HG02840 (cell line): ENCODE data around the gene INCA1.

Experiments
- ATAC-seq: cut with Tn5 transposase; IDR thresholded peaks from one replicate; pipeline ENCODE4 v1.9.1; 2021; ENCODE audit warnings: mild to moderate bottlenecking, moderate library complexity, moderate number of reproducible peaks; ENCODE audit not compliant: unreplicated experiment, low FRiP score

INCA1 gene

GRCh38 chr17:4950075-4950745, 47.1 kb downstream of the INCA1 start:
- no peak for ATAC-seq

GRCh38 chr17:4949321-4950074, 47.8 kb downstream of the INCA1 start:
- peak; percentile 30 for ATAC-seq

- peak; percentile 38 for ATAC-seq
Observed at GRCh38 chr17:4948931-4949320, 48.4 kb downstream of the INCA1 start.

GRCh38 chr17:4948166-4948930, 49.0 kb downstream of the INCA1 start, which contains the start of gene PFN1:
Gene PFN1, minus strand, starts transcription at chr17:4948530. Its CDS starts 136 bp downstream, at chr17:4948394.
- ATAC-seq: peak; percentile 28

GRCh38 chr17:4947411-4948165, 49.7 kb downstream of the INCA1 start:
- peak; percentile 17 for ATAC-seq

GRCh38 chr17:4947010-4947410, 50.3 kb downstream of the INCA1 start:
- no peak for ATAC-seq

GRCh38 chr17:4946312-4946976, 50.9 kb downstream of the INCA1 start:
- no peak for ATAC-seq

GRCh38 chr17:4945944-4946280, 51.4 kb downstream of the INCA1 start:
- ATAC-seq: no peak

GRCh38 chr17:4945176-4945943, 52.0 kb downstream of the INCA1 start:
- ATAC-seq: no peak

GRCh38 chr17:4944554-4945175, 52.7 kb downstream of the INCA1 start:
- no peak for ATAC-seq

GRCh38 chr17:4944163-4944553, 53.2 kb downstream of the INCA1 start:
- no peak for ATAC-seq

GRCh38 chr17:4942760-4943508, 54.4 kb downstream of the INCA1 start:
- no peak for ATAC-seq

GRCh38 chr17:4941319-4941610, 56.1 kb downstream of the INCA1 start:
- no peak for ATAC-seq

GRCh38 chr17:4940555-4941318, 56.6 kb downstream of the INCA1 start:
- ATAC-seq: peak; percentile 12

- ATAC-seq: peak; percentile 74
Observed at GRCh38 chr17:4939796-4940554, 57.3 kb downstream of the INCA1 start, which contains the start of the genes RNF167 and SLC25A11. Gene RNF167, plus strand, starts transcription at chr17:4940268. Its CDS starts 642 bp downstream, at chr17:4940910. Gene SLC25A11, minus strand, starts transcription at chr17:4940046. Its CDS starts 136 bp downstream, at chr17:4939910.

GRCh38 chr17:4939546-4939795, 57.9 kb downstream of the INCA1 start:
- ATAC-seq: peak; percentile 17
